IMR-90 (cell line): ENCODE data around the gene FXN. TPM values are rescaled to one million over a fixed set of nuclear protein-coding genes. Genes with fewer than 3 reads are reported as not detected.

Experiments
- ATAC-seq: fragments of 200-7000 bp; cut with Tn5 transposase; 2 replicates; pipeline ENCODE4 v1.9.1; 2020; ENCODE audit warnings: low read depth, mild to moderate bottlenecking, moderate library complexity
- BruUV-seq: library from RNA; stranded (reverse); fragments of 400-500 nt; replicated peaks from 2 replicates; lab custom pipeline; 2021; lab: Mats Ljungman, UMichigan
- CTCF ChIA-PET: fragments of 300-600 bp; formaldehyde crosslinking; extraction: SDS; loops from one replicate; lab custom pipeline; 2021; ENCODE audit warnings: antibody characterized with exemption; lab: Yijun Ruan, JAX
- POLR2A ChIA-PET: fragments of 300-600 bp; sonication (Branson Sonifier 250); formaldehyde crosslinking; loops from one replicate; lab custom pipeline; 2022; ENCODE audit warnings: antibody characterized with exemption; ENCODE audit not compliant: unreplicated experiment; lab: Charles Lee
- DNase-seq: peaks from one replicate; pipeline ENCODE4 v3.0.0; 2013
- H2AFZ ChIP-seq: replicated peaks from 2 replicates; pipeline ENCODE3; 2013; ENCODE audit warnings: low read length, mild to moderate bottlenecking; ENCODE audit not compliant: poor library complexity
- H2AK5ac ChIP-seq: 2 replicates; pipeline ENCODE4 v1.6.1; 2013; ENCODE audit warnings: low read depth, low read length, inconsistent platforms
- H2AK9ac ChIP-seq: replicated peaks from 2 replicates; pipeline ENCODE3; 2013; ENCODE audit warnings: mild to moderate bottlenecking, low read depth, low read length, moderate library complexity; ENCODE audit not compliant: poor library complexity
- H2BK120ac ChIP-seq: 2 replicates; pipeline ENCODE4 v1.6.1; 2013; ENCODE audit warnings: low read depth, low read length, inconsistent platforms
- H2BK15ac ChIP-seq: 3 replicates; pipeline ENCODE4 v1.6.1; 2013; ENCODE audit warnings: low read depth, low read length, inconsistent platforms
- H2BK20ac ChIP-seq: 2 replicates; pipeline ENCODE4 v1.6.1; 2013; ENCODE audit warnings: low read depth, mild to moderate bottlenecking, inconsistent platforms, low read length, moderate library complexity
- H2BK5ac ChIP-seq: 2 replicates; pipeline ENCODE4 v1.6.1; 2013; ENCODE audit warnings: mild to moderate bottlenecking, low read depth, low read length, inconsistent platforms; ENCODE audit not compliant: poor library complexity, severe bottlenecking
- H3K14ac ChIP-seq: replicated peaks from 2 replicates; pipeline ENCODE4 v1.6.1; 2013; ENCODE audit warnings: low read depth, low read length, inconsistent platforms
- H3K18ac ChIP-seq: 2 replicates; pipeline ENCODE4 v1.6.1; 2013; ENCODE audit warnings: low read depth, low read length, control low read depth
- H3K23ac ChIP-seq: 2 replicates; pipeline ENCODE4 v1.6.1; 2013; ENCODE audit warnings: low read depth, low read length, inconsistent platforms
- H3K27ac ChIP-seq: 2 replicates; pipeline ENCODE4 v1.5.1; 2013; ENCODE audit warnings: mild to moderate bottlenecking, control low read depth, low read length; ENCODE audit not compliant: insufficient read depth
- H3K27me3 ChIP-seq: 2 replicates; pipeline ENCODE4 v1.6.1; 2013; ENCODE audit warnings: low read length; ENCODE audit not compliant: control insufficient read depth, insufficient read depth
- H3K36me3 ChIP-seq: 2 replicates; pipeline ENCODE4 v1.6.1; 2013; ENCODE audit warnings: low read length, mixed read lengths; ENCODE audit not compliant: control insufficient read depth, insufficient read depth
- H3K4ac ChIP-seq: 2 replicates; pipeline ENCODE4 v1.6.1; 2013; ENCODE audit warnings: low read depth, low read length, inconsistent platforms
- H3K4me1 ChIP-seq: 2 replicates; pipeline ENCODE4 v1.6.1; 2013; ENCODE audit warnings: low read length, mixed read lengths; ENCODE audit not compliant: control insufficient read depth, insufficient read depth
- H3K4me2 ChIP-seq: 2 replicates; pipeline ENCODE4 v1.6.1; 2013; ENCODE audit warnings: low read depth, mild to moderate bottlenecking, control low read depth, low read length, moderate library complexity
- H3K4me3 ChIP-seq: 2 replicates; pipeline ENCODE4 v1.5.1; 2013; ENCODE audit warnings: low read depth, mild to moderate bottlenecking, control low read depth, low read length, moderate library complexity; ENCODE audit not compliant: insufficient read depth
- H3K56ac ChIP-seq: 2 replicates; pipeline ENCODE4 v1.6.1; 2013; ENCODE audit warnings: low read length, inconsistent platforms; ENCODE audit not compliant: insufficient read depth; ENCODE audit errors: extremely low read depth
- H3K79me1 ChIP-seq, 2 experiments: 2 replicates each; pipeline ENCODE4 v1.6.1; 2013; ENCODE audit warnings: low read length in 2 of 2, inconsistent platforms in 1 of 2, low read depth in 1 of 2
- H3K9ac ChIP-seq: 2 replicates; pipeline ENCODE4 v1.6.1; 2013; ENCODE audit warnings: low read depth, low read length, control low read depth
- H3K9me1 ChIP-seq: 2 replicates; pipeline ENCODE4 v1.6.1; 2013; ENCODE audit warnings: low read length, inconsistent platforms; ENCODE audit not compliant: insufficient read depth
- H3K9me3 ChIP-seq: 2 replicates; pipeline ENCODE4 v1.6.1; 2013; ENCODE audit warnings: low read length; ENCODE audit not compliant: control insufficient read depth, insufficient read depth
- H4K20me1 ChIP-seq: 2 replicates; pipeline ENCODE4 v1.6.1; 2013; ENCODE audit warnings: low read length, inconsistent platforms; ENCODE audit not compliant: insufficient read depth
- H4K5ac ChIP-seq: 2 replicates; pipeline ENCODE4 v1.6.1; 2013; ENCODE audit warnings: mild to moderate bottlenecking, low read depth, low read length, control low read depth
- H4K8ac ChIP-seq, 2 experiments: 2 replicates each; pipeline ENCODE4 v1.6.1; 2013; ENCODE audit warnings: low read depth in 2 of 2, low read length in 2 of 2, control low read depth in 1 of 2, inconsistent platforms in 1 of 2
- H4K91ac ChIP-seq: 2 replicates; pipeline ENCODE4 v1.6.1; 2013; ENCODE audit warnings: low read depth, low read length, inconsistent platforms; ENCODE audit not compliant: insufficient read depth
- CEBPB ChIP-seq: IDR thresholded peaks from 2 replicates; pipeline ENCODE4 v1.6.1; 2012; ENCODE audit warnings: low read depth, low read length, improper control_type of control experiment
- ELK1 ChIP-seq: fragments of 150-350 bp; IDR thresholded peaks from 2 replicates; pipeline ENCODE4 v1.6.1; 2016; ENCODE audit warnings: low read depth, mild to moderate bottlenecking, low read length, moderate library complexity, borderline replicate concordance
- FOS ChIP-seq: fragments of 150-350 bp; IDR thresholded peaks from 2 replicates; pipeline ENCODE4 v1.6.1; 2016; ENCODE audit warnings: low read depth, low read length
- POLR2A ChIP-seq: IDR thresholded peaks from 2 replicates; pipeline ENCODE4 v1.6.1; 2012; ENCODE audit warnings: mild to moderate bottlenecking, low read depth, low read length
- RAD21 ChIP-seq: IDR thresholded peaks from 2 replicates; pipeline ENCODE4 v1.6.1; 2012; ENCODE audit warnings: low read length, improper control_type of control experiment
- RFX5 ChIP-seq: IDR thresholded peaks from 2 replicates; pipeline ENCODE4 v1.8.0; 2012; ENCODE audit warnings: low read depth, mild to moderate bottlenecking, low read length, moderate library complexity
- WGBS, 2 experiments: methylation state at CpG; one replicate each; pipeline versions ENCODE4 v1.1.5 to v1.1.7; 2013; ENCODE audit warnings: missing lambda C conversion rate in 2 of 2; ENCODE audit not compliant: insufficient read length in 1 of 2; ENCODE audit errors: extremely low coverage in 2 of 2; 5-methylcytosine and 5-hydroxymethylcytosine counted together
- dilution Hi-C: fragments of 300-500 bp; cut with HindIII; formaldehyde crosslinking; loops from one replicate; pipeline ENCODE4 v1.14.3; 2018; ENCODE audit warnings: low sequenced_read_pairs; ENCODE audit not compliant: unreplicated experiment
- in situ Hi-C: fragments of 300-500 bp; cut with MboI; formaldehyde crosslinking; loops from 3 replicates; pipeline ENCODE4 v1.14.3; 2019; ENCODE audit warnings: low sequenced_read_pairs, inconsistent platforms, mixed read lengths
- intact Hi-C: fragments of 100-400 bp; cut with micrococcal nuclease; formaldehyde crosslinking; loops from 2 replicates; pipeline ENCODE4 v1.10.0; 2022
- polyA plus RNA-seq, 3 experiments: library from polyadenylated mRNA; depleted of rRNA; stranded (reverse); fragments of >200 nt; gene quantifications; 2 replicates each; pipeline ENCODE4 v1.2.3, GENCODE V29; 2012; ENCODE audit warnings: low replicate concordance in 1 of 3
- total RNA-seq: library from RNA; depleted of rRNA; stranded (reverse); fragments of >200 nt; gene quantifications from 2 replicates; pipeline ENCODE4 v1.2.3, GENCODE V29; 2012

The FXN gene
- total and polyA plus RNA-seq, 2 of the 4 experiments (the other 2 are of a cell fraction) = 3.9 to 18.1 TPM

GRCh38 chr9:69120380-69121154, 85.0 kb downstream of the FXN start:
- H3K4me2 ChIP-seq = peak overlapping the region; percentile 61
- peak overlapping the region; percentile 9 for H2BK120ac ChIP-seq
- ChIA-PET POLR2A (no interaction called here), CTCF (interaction anchor here (0.8 to 1.8 kb wide), 2 partner anchors 73 to 595 kb away, joined by 3 to 6 read pairs; no protein-coding TSS in a partner anchor)
- peaks cover 5% of the 10 kb centered on the region for H3K9me1 ChIP-seq
- H3K23ac ChIP-seq = 0 out of 2 replicates have a peak overlapping the region, but pooled peaks have one; percentile 2
- ATAC-seq (no peak; the same call in 1 of the 2 replicates), DNase-seq (no peak)
- peak overlapping the region; percentile 78 for H3K4me3 ChIP-seq
- no peaks in the 10 kb centered on the region for H4K20me1 ChIP-seq
- no peak overlapping the region for H3K18ac ChIP-seq
- H2AK9ac ChIP-seq = peak overlapping the region; percentile 52
- H4K91ac ChIP-seq = peak overlapping the region; percentile 14; the same call in 1 of the 2 replicates
- TF ChIP-seq RAD21 (no peak), FOS (no peak), RFX5 (no peak), POLR2A (no peak), CEBPB (no peak), ELK1 (no peak)
- H2BK5ac ChIP-seq = no peak overlapping the region
- no peak overlapping the region for H3K14ac ChIP-seq
- no peaks in the 10 kb centered on the region for H3K27me3 ChIP-seq
- in situ Hi-C loops = no loop called here
- H3K4ac ChIP-seq = peak overlapping the region; percentile 4; the same call in 1 of the 2 replicates
- H3K9ac ChIP-seq = no peak overlapping the region
- 0 out of 2 replicates have a peak, but pooled peaks cover 3% of the 10 kb centered on the region for H3K4me1 ChIP-seq
- H4K8ac ChIP-seq = peak overlapping the region in 1 of 2 experiments; percentile 29; a peak in 2 of 4 replicates
- H3K9me3 ChIP-seq = no peaks in the 10 kb centered on the region
- no TSS peak for BruUV-seq
- no peaks in the 10 kb centered on the region for H3K36me3 ChIP-seq
- dilution Hi-C loops = no loop called here
- H3K56ac ChIP-seq = no peak overlapping the region
- peak overlapping the region; percentile 57 for H2AK5ac ChIP-seq
- intact Hi-C loops = loop anchor here (5.0 kb wide), 2 partner anchors 57 to 83 kb away; partner anchors contain the start of gene FXN
- H2BK15ac ChIP-seq = no peak overlapping the region; the same call in 2 of the 3 replicates
- no peak overlapping the region for H2BK20ac ChIP-seq
- H3K27ac ChIP-seq = no peak overlapping the region
- peaks cover 5 to 10% of the 10 kb centered on the region in 2 experiments; a peak in 2 of 4 replicates for H3K79me1 ChIP-seq
- H4K5ac ChIP-seq = no peak overlapping the region
- peak overlapping the region; percentile 94 for H2AFZ ChIP-seq
- WGBS, 2 experiments = 77% methylated on average over 3 of the region's 27 CpGs; no CpG with 5 or more reads in 1 of the 2 experiments
